Fibroblast of lung (primary cell): ENCODE results near the gene RGS7.

ENCODE experiments used
- EZH2 ChIP-seq: IDR thresholded peaks from 2 replicates; pipeline ENCODE4 v1.5.1; 2012; ENCODE audit warnings: low read length, control low read depth, mild to moderate bottlenecking; ENCODE audit errors: missing control alignments
- TF ChIP-seq, protein P1 (sequence below), 2 donors: IDR thresholded peaks in 1 of 2; conservative IDR thresholded peaks in 1 of 2; 1 replicate in 1 of 2; 2 replicates in 1 of 2; pipeline ENCODE4 v1.5.1; 2011 to 2012; ENCODE audit warnings: low read length in 2 of 2, control low read depth in 1 of 2, inconsistent platforms in 1 of 2, low read depth in 1 of 2, mild to moderate bottlenecking in 1 of 2

GRCh38 chr1:241362350-241362749, 5.3 kb upstream of the RGS7 start:
- no peak for TF ChIP-seq EZH2
- TF ChIP-seq, protein P1, sequence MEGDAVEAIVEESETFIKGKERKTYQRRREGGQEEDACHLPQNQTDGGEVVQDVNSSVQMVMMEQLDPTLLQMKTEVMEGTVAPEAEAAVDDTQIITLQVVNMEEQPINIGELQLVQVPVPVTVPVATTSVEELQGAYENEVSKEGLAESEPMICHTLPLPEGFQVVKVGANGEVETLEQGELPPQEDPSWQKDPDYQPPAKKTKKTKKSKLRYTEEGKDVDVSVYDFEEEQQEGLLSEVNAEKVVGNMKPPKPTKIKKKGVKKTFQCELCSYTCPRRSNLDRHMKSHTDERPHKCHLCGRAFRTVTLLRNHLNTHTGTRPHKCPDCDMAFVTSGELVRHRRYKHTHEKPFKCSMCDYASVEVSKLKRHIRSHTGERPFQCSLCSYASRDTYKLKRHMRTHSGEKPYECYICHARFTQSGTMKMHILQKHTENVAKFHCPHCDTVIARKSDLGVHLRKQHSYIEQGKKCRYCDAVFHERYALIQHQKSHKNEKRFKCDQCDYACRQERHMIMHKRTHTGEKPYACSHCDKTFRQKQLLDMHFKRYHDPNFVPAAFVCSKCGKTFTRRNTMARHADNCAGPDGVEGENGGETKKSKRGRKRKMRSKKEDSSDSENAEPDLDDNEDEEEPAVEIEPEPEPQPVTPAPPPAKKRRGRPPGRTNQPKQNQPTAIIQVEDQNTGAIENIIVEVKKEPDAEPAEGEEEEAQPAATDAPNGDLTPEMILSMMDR (conservative IDR thresholded peaks at IDR 0.05 in 1 of 2, IDR thresholded peaks at IDR 0.05 in 1 of 2; ENCODE audit: low read depth in 1 of 2, low read length in 2 of 2) = no peak
